Natural killer cell treated with Interleukin-12 subunit alpha and Interleukin-12 subunit beta and Interleukin-15 and Interleukin-18, amount 100 ng/mL, for 72 hours (primary cell): ENCODE data around the gene NEDD9. TPM values are rescaled to one million over a fixed set of nuclear protein-coding genes. Genes with fewer than 3 reads are reported as not detected.

Experiments
- ATAC-seq, 2 donors: fragments of 150-1000 bp; cut with Tn5 transposase in 1 of 2; sonication (Bioruptor Pico), chemical (Tn5 transposase) in 1 of 2; 2 replicates each; pipeline ENCODE4 v1.10.0; 2021
- DNase-seq: peaks from one replicate; pipeline ENCODE4 v3.0.0; 2022; ENCODE audit warnings: low spot score
- H3K27ac Mint-ChIP-seq, 2 donors: 1 replicate in 1 of 2; 2 replicates in 1 of 2; pipeline ENCODE4 v1.8.0; 2022; ENCODE audit warnings: mixed read lengths in 2 of 2, mild to moderate bottlenecking in 1 of 2, moderate library complexity in 1 of 2
- H3K27me3 Mint-ChIP-seq, 2 donors: 1 replicate in 1 of 2; 2 replicates in 1 of 2; pipeline ENCODE4 v1.8.0; 2022; ENCODE audit warnings: mixed read lengths in 2 of 2
- H3K36me3 Mint-ChIP-seq: one replicate; pipeline ENCODE4 v1.8.0; 2022; ENCODE audit warnings: mixed read lengths
- H3K4me1 Mint-ChIP-seq, 2 donors: 1 replicate in 1 of 2; 2 replicates in 1 of 2; pipeline ENCODE4 v1.8.0; 2022; ENCODE audit warnings: low read depth in 2 of 2, mixed read lengths in 2 of 2, mild to moderate bottlenecking in 1 of 2
- H3K4me3 Mint-ChIP-seq: one replicate; pipeline ENCODE4 v1.8.0; 2022; ENCODE audit warnings: mixed read lengths
- H3K9me3 Mint-ChIP-seq: 2 replicates; pipeline ENCODE4 v1.8.0; 2022; ENCODE audit warnings: mixed read lengths
- total RNA-seq, 2 donors: library from RNA; stranded (reverse); gene quantifications; one replicate each; pipeline ENCODE4 v1.2.3, GENCODE V29; 2022

Gene NEDD9
- total RNA-seq, 2 donors from 2014 or later, result 59.9 to 81.3 TPM

- Mint-ChIP-seq H3K36me3 (peaks cover 43% of the 10 kb centered on the region), H3K27me3 (no peaks in the 10 kb centered on the region), H3K27ac (peak overlapping the region; percentile 100), H3K9me3 (no peaks in the 10 kb centered on the region), H3K4me3 (peak overlapping the region; percentile 88), H3K4me1 (peaks cover 72 to 77% of the 10 kb centered on the region in 2 donors)
- DNase-seq (no peak), ATAC-seq (peak in 1 of 2 donors; percentile 40)
Observed at GRCh38 chr6:11203306-11204004, 29.0 kb downstream of the NEDD9 start.

- Mint-ChIP-seq H3K27ac (peak overlapping the region; percentile 100), H3K4me1 (peaks cover 72 to 75% of the 10 kb centered on the region in 2 donors), H3K36me3 (peaks cover 41% of the 10 kb centered on the region), H3K4me3 (peak overlapping the region; percentile 88), H3K27me3 (no peaks in the 10 kb centered on the region), H3K9me3 (no peaks in the 10 kb centered on the region)
- ATAC-seq (peak; percentile 84 to 90), DNase-seq (peak; percentile 78)
Observed at GRCh38 chr6:11202513-11203305, 29.8 kb downstream of the NEDD9 start.

GRCh38 chr6:11201772-11202512, 30.5 kb downstream of the NEDD9 start:
- Mint-ChIP-seq H3K4me1 (peaks cover 72 to 74% of the 10 kb centered on the region in 2 donors), H3K27ac (peak overlapping the region; percentile 100), H3K27me3 (no peaks in the 10 kb centered on the region), H3K4me3 (peak overlapping the region; percentile 88), H3K9me3 (no peaks in the 10 kb centered on the region), H3K36me3 (peaks cover 40% of the 10 kb centered on the region)
- DNase-seq (no peak), ATAC-seq (no peak)

GRCh38 chr6:11201015-11201414, 31.5 kb downstream of the NEDD9 start:
- ATAC-seq (no peak), DNase-seq (no peak)
- Mint-ChIP-seq H3K27ac (peak overlapping the region; percentile 100), H3K4me3 (no peak overlapping the region), H3K4me1 (peaks cover 79 to 80% of the 10 kb centered on the region in 2 donors), H3K36me3 (peaks cover 43% of the 10 kb centered on the region), H3K9me3 (no peaks in the 10 kb centered on the region), H3K27me3 (no peaks in the 10 kb centered on the region)

GRCh38 chr6:11200356-11200755, 32.1 kb downstream of the NEDD9 start:
- DNase-seq, result no peak
- no peak for ATAC-seq
- no peaks in the 10 kb centered on the region for H3K9me3 Mint-ChIP-seq
- no peaks in the 10 kb centered on the region for H3K27me3 Mint-ChIP-seq
- peak overlapping the region; percentile 100 for H3K27ac Mint-ChIP-seq
- H3K4me3 Mint-ChIP-seq, result peak overlapping the region; percentile 5
- H3K36me3 Mint-ChIP-seq, result peaks cover 43% of the 10 kb centered on the region
- H3K4me1 Mint-ChIP-seq, result peaks cover 82 to 83% of the 10 kb centered on the region in 2 donors

GRCh38 chr6:11198663-11199603, 33.5 kb downstream of the NEDD9 start:
- DNase-seq (no peak), ATAC-seq (peak; percentile 48 to 70)
- H3K36me3 Mint-ChIP-seq, result peaks cover 43% of the 10 kb centered on the region
- peaks cover 80 to 81% of the 10 kb centered on the region in 2 donors for H3K4me1 Mint-ChIP-seq
- H3K27me3 Mint-ChIP-seq, result no peaks in the 10 kb centered on the region
- no peaks in the 10 kb centered on the region for H3K9me3 Mint-ChIP-seq
- H3K27ac Mint-ChIP-seq, result peak overlapping the region; percentile 100
- peak overlapping the region; percentile 71 for H3K4me3 Mint-ChIP-seq

GRCh38 chr6:11197850-11198249, 34.6 kb downstream of the NEDD9 start:
- peak overlapping the region; percentile 100 for H3K27ac Mint-ChIP-seq
- DNase-seq (no peak), ATAC-seq (no peak)
- no peaks in the 10 kb centered on the region for H3K27me3 Mint-ChIP-seq
- peaks cover 42% of the 10 kb centered on the region for H3K36me3 Mint-ChIP-seq
- no peaks in the 10 kb centered on the region for H3K9me3 Mint-ChIP-seq
- H3K4me1 Mint-ChIP-seq, result peaks cover 73 to 74% of the 10 kb centered on the region in 2 donors
- H3K4me3 Mint-ChIP-seq, result no peak overlapping the region

- peaks cover 45% of the 10 kb centered on the region for H3K36me3 Mint-ChIP-seq
- H3K27me3 Mint-ChIP-seq, result no peaks in the 10 kb centered on the region
- H3K4me1 Mint-ChIP-seq, result peaks cover 67% of the 10 kb centered on the region in 2 donors
- ATAC-seq (no peak), DNase-seq (no peak)
- H3K4me3 Mint-ChIP-seq, result peak overlapping the region; percentile 33
- H3K9me3 Mint-ChIP-seq, result no peaks in the 10 kb centered on the region
- H3K27ac Mint-ChIP-seq, result peak overlapping the region; percentile 73 to 100
Observed at GRCh38 chr6:11197175-11197536, 35.3 kb downstream of the NEDD9 start.

- Mint-ChIP-seq H3K4me3 (peak overlapping the region; percentile 33), H3K36me3 (peaks cover 48% of the 10 kb centered on the region), H3K27me3 (no peaks in the 10 kb centered on the region), H3K9me3 (no peaks in the 10 kb centered on the region), H3K4me1 (peaks cover 62% of the 10 kb centered on the region in 2 donors), H3K27ac (peak overlapping the region; percentile 73 to 100)
- ATAC-seq (no peak), DNase-seq (no peak)
Observed at GRCh38 chr6:11196511-11197174, 35.8 kb downstream of the NEDD9 start.

GRCh38 chr6:11194356-11195218, 37.9 kb downstream of the NEDD9 start:
- Mint-ChIP-seq H3K4me3 (no peak overlapping the region), H3K27ac (peak overlapping the region in 1 of 2 donors; percentile 26), H3K9me3 (no peaks in the 10 kb centered on the region), H3K4me1 (peaks cover 41 to 43% of the 10 kb centered on the region in 2 donors), H3K27me3 (no peaks in the 10 kb centered on the region), H3K36me3 (peaks cover 41% of the 10 kb centered on the region)
- DNase-seq (no peak), ATAC-seq (no peak)

GRCh38 chr6:11193434-11193833, 39.0 kb downstream of the NEDD9 start:
- no peak overlapping the region for H3K4me3 Mint-ChIP-seq
- H3K9me3 Mint-ChIP-seq, result no peaks in the 10 kb centered on the region
- peaks cover 33% of the 10 kb centered on the region for H3K36me3 Mint-ChIP-seq
- peaks cover 30 to 34% of the 10 kb centered on the region in 2 donors for H3K4me1 Mint-ChIP-seq
- DNase-seq, result no peak
- no peak for ATAC-seq
- H3K27ac Mint-ChIP-seq, result peak overlapping the region; percentile 16 to 26
- no peaks in the 10 kb centered on the region for H3K27me3 Mint-ChIP-seq

- Mint-ChIP-seq H3K9me3 (no peaks in the 10 kb centered on the region), H3K4me1 (peaks cover 24 to 25% of the 10 kb centered on the region in 2 donors), H3K36me3 (peaks cover 38% of the 10 kb centered on the region), H3K27me3 (no peaks in the 10 kb centered on the region), H3K27ac (peak overlapping the region in 1 of 2 donors; percentile 48), H3K4me3 (no peak overlapping the region)
- DNase-seq (no peak), ATAC-seq (no peak)
Observed at GRCh38 chr6:11192167-11192566, 40.3 kb downstream of the NEDD9 start.
